Measurements from ENCODE around the gene CDKL1.
A peak's percentile ranks its signal among the peaks of the same experiment; 100 is the strongest.
"Not testable (repeated sequence)": the region's sequence is repeated elsewhere in the genome, so short reads cannot be mapped to it uniquely, and the experiment has no call there.

Gene CDKL1

DNA sequence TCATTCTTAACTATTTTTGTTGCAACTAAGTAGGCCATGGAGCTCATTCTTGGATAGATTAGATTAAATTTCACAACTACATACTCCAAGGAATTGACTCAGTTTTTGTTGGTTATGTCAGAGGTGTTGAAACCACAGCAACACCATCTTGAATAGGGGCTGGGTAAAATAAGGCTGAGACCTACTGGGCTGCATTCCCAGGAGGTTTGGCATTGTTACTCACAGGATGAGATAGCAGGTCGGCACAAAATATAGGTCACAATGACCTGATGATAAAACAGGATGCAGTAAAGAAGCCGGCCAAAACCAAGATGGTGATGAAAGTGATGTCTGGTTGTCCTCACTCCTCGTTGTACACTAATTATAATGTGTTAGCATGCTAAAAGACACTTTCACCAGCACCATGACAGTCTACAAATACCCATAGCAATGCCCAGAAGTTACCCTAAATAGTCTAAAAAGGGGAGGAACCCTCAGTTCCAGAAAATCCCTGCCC, 63.6 kb downstream of the CDKL1 start:
- no peak for FAIRE-seq
- no peak for DNase-seq (ENCODE audit: insufficient read length, low spot score)
- TF ChIP-seq, protein P1, sequence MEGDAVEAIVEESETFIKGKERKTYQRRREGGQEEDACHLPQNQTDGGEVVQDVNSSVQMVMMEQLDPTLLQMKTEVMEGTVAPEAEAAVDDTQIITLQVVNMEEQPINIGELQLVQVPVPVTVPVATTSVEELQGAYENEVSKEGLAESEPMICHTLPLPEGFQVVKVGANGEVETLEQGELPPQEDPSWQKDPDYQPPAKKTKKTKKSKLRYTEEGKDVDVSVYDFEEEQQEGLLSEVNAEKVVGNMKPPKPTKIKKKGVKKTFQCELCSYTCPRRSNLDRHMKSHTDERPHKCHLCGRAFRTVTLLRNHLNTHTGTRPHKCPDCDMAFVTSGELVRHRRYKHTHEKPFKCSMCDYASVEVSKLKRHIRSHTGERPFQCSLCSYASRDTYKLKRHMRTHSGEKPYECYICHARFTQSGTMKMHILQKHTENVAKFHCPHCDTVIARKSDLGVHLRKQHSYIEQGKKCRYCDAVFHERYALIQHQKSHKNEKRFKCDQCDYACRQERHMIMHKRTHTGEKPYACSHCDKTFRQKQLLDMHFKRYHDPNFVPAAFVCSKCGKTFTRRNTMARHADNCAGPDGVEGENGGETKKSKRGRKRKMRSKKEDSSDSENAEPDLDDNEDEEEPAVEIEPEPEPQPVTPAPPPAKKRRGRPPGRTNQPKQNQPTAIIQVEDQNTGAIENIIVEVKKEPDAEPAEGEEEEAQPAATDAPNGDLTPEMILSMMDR (IDR thresholded peaks at IDR 0.05; ENCODE audit: insufficient read depth, missing control alignments): no peak

DNA sequence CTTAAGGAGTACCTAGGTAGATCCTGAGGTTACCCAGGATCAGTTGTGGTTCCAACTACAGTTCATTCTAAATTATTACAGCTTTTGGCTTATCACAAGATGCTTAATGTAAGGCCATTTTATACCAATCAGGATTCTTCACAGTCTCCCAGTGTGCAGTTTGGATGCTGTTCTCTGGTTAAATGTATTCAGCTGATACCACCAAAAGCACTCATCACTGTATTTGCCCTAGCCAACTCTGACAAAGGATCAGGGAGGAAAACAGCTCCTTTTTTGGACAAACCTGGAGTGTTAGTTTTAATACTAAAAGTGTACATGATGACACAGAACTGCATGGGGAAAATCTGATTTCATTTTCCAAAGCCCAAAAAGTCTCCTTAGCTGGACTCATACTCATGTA, 65.1 kb downstream of the CDKL1 start:
- FAIRE-seq: no peak
- TF ChIP-seq, protein P1 (IDR thresholded peaks at IDR 0.05; ENCODE audit: insufficient read depth, missing control alignments): no peak
- no peak for DNase-seq (ENCODE audit: insufficient read length, low spot score)

DNA sequence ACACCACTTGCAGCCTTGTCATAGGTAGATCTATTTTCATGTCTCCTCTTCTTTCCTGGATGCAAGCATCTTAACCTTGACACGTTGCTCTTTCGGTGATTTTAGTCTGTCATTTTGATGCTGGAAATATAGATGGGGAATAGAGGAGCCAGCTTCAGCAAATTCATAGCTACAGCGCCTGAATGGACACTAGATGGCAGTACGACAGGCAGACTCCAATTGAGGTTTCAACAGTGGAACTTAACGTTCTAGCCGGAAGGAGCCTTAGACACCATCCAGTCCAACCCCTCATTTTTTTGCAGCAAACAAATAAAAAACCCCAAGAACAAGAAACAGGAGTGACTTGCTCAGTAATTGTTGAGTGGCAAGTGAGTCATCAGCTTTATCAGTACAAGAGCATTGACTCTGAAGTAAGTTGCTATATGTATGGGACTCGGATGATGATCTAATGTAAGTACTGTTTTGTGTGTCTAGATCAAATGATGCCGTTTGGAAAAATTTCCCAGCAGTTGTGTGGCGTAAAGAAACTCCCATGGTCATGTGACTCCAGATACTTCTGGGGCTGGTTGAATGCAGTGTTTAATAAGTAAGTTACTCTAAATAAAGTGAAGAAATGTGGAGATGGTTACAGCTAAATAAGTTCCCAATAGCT, 75.5 kb downstream of the CDKL1 start:
- TF ChIP-seq, protein P1 (IDR thresholded peaks at IDR 0.05; ENCODE audit: insufficient read depth, missing control alignments): peak; percentile 96
- FAIRE-seq: peak; percentile 66
- no peak for DNase-seq (ENCODE audit: insufficient read length, low spot score)

DNA sequence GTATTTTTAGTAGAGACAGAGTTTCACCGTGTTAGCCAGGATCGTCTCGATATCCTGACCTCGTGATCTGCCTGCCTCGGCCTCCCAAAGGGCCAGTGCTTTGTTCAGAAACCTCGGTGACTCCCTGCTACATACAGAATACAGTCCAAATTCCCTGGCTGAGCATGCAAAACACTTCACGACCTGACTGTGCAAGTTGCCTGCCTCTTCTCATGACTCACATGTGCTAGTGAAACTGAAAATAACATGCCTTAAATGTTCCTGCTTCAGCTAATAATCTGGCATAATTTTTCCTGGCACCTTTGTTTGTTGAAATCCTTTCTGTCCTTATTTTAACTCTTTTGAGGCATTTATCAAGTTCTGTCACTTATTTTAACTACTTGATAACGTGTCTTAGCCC, 76.4 kb downstream of the CDKL1 start:
- FAIRE-seq (no peak), DNase-seq (ENCODE audit: insufficient read length, low spot score) (no peak)

DNA sequence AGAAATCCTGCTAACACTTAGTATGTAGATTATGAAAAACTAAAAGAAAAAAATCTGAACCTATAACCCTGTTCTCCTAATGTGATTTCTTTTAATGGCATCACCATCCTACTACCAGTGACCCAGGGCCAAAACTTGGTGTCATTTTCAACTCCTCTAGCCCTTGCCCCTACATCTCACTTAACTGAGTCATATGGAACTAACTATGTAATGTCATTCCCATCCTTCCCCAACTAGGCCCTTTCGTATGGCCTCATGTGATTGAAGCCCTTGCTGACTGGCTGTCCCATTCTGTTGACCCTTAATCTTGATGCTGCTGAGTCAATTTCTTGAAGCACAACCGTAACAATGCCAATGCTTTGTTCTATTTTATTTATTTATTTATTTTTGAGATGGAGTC, 77.0 kb downstream of the CDKL1 start:
- TF ChIP-seq, protein P1 (IDR thresholded peaks at IDR 0.05; ENCODE audit: insufficient read depth, missing control alignments): no peak
- no peak for DNase-seq (ENCODE audit: insufficient read length, low spot score)
- no peak for FAIRE-seq

More for the DNA sequence above, 76.4 kb downstream of the CDKL1 start:
- TF ChIP-seq, protein P1 (IDR thresholded peaks at IDR 0.05; ENCODE audit: insufficient read depth, missing control alignments): no peak

DNA sequence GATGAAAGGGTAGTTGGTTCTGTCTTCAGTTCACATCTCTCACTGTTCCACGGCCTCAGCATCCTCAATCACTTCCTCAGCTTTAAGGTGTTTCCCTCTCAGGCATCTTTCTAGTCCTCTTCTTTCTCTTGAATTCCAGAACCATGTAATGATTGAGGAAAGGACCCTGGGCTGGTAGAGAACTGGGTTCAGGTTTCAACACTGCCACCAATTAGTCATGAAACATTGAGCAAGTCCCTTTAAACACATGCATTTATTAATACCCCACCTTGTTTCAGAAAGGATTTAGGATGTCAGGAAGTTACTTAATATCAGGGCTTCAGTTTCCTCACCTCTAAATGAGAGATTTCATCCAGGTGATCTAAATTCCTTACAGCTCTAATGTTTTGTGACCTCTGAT, 77.4 kb downstream of the CDKL1 start:
- TF ChIP-seq, protein P1 (IDR thresholded peaks at IDR 0.05; ENCODE audit: insufficient read depth, missing control alignments): no peak
- no peak for FAIRE-seq

DNA sequence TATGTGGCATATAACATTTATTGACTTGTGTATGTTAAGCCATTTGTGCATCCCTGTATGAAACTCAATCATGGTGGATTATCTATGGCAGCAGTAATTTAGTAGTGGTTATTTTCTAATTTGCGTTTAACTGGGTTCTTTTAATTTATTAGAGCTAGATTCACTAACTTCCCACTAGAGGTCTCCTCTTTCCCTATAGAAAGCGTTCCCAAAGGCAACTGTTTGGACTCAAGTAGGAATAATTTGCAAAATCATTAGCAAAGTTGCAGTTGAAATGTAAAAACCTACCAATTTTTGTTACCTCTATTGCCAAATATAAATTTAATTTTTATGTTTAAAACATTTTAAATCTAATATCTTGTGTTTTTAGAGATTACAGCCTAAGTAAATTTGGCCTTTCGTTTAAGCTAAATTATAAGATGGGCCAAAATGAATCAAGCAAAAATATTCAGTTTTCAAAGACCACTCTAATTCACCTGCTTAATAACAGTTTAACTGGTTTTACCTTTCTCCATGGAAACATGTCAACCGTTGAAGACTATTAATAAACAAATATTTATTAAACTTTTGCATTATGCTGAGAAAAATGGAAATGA, 78.6 kb downstream of the CDKL1 start:
- TF ChIP-seq, protein P1 (IDR thresholded peaks at IDR 0.05; ENCODE audit: insufficient read depth, missing control alignments): peak; percentile 63
- no peak for FAIRE-seq
- DNase-seq (ENCODE audit: insufficient read length, low spot score): no peak

More for the DNA sequence above, 77.4 kb downstream of the CDKL1 start:
- DNase-seq (ENCODE audit: insufficient read length, low spot score): no peak

DNA sequence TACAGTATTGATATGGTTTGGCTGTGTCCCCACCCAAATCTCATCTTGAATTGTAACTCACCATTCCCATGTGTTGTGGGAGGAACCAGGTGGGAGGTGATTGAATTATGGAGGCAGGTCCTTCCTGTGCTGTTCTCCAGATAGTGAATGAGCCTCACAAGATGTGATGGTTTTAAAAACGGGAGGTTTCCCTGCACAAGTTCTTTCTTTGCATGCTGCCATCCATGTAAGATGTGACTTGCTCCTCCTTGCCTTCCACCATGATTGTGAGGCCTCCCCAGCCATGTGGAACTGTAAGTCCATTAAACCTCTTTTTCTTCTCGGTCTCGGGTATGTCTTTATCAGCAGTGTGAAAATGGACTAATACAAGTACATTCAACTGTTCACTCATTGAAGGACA, 82.6 kb downstream of the CDKL1 start:
- FAIRE-seq: not testable (repeated sequence)

More for the DNA sequence above, 82.6 kb downstream of the CDKL1 start:
- DNase-seq (ENCODE audit: insufficient read length, low spot score): not testable (repeated sequence)

Measured in D721Med (cell line).